ENCODE data around the gene TMPO. TPM values are rescaled to one million over a fixed set of nuclear protein-coding genes. Genes with fewer than 3 reads are reported as not detected.
"Not testable (repeated sequence)": the region's sequence is repeated elsewhere in the genome, so short reads cannot be mapped to it uniquely, and the experiment has no call there.

The TMPO gene
- total and polyA plus RNA-seq, 2 donors (not counting 3 experiments of a cell fraction or from before 2014, with no cell fraction given): 27.8 to 150 TPM

DNA sequence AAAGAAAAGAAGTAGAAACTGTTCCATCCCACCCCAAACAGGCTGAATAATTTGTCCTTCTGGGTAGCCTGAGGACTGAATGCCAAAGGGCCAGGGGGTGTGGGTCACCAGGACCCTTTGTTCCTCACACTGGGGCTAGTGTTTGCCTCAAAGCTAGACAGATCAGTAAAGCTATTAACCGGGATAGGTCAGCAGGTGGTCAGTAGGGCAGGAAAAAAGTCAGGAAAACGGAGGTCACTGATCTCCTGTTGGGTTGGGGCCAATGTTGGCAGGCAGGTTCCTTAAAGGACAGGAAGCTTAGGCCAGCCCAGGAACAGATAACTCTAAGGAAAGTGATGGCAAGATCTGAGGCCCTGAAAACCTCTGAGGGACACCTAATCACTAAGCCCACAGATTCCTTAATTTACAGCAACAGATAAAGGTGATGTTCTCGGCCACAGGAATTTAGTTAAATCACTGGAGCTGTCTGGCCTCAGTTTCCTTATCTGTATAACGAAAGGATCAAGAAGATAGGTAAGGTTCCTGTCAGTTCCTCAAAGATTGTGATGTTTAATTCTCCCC is 22.7 kb upstream of the TMPO start:
- intact Hi-C loops (cut with micrococcal nuclease) (no loop called here), dilution Hi-C loops (cut with MboI; ENCODE audit: extremely low pct_ligation_motif_present, low sequenced_read_pairs) (no loop called here)
- peaks cover 4% of the 10 kb centered on the region for H3K4me1 ChIP-seq (ENCODE audit: control insufficient read depth, extremely low read depth, insufficient read depth, low read length)
- no TSS peak for BruUV-seq (replicated peaks)
- no peak overlapping the region for H3K4me3 ChIP-seq (replicated peaks in 1 of 3; ENCODE audit: insufficient read depth in 1 of 3, low read depth in 1 of 3, low read length in 3 of 3)
- no peaks in the 10 kb centered on the region for H3K9me1 ChIP-seq (replicated peaks; ENCODE audit: control insufficient read depth, extremely low read depth, insufficient read depth, low read length)
- ChIA-PET POLR2A (no interaction called here), CTCF (interaction anchor here (0.8 to 3.5 kb wide), 6 partner anchors 8 to 67 kb away, joined by 3 to 63 read pairs (median 10); partner anchors contain the start of gene TMPO)
- H3K27me3 ChIP-seq (ENCODE audit: control insufficient read depth in 2 of 2, insufficient read depth in 2 of 2, low read length in 2 of 2): no peaks in the 10 kb centered on the region
- no peaks in the 10 kb centered on the region for H3K36me3 ChIP-seq (ENCODE audit: control insufficient read depth in 2 of 2, extremely low read depth in 1 of 2, insufficient read depth in 2 of 2, low read length in 2 of 2)
- TF ChIP-seq FOS (IDR thresholded peaks at IDR 0.05; ENCODE audit: borderline replicate concordance, insufficient read depth, low read length): no peak
- TF ChIP-seq, protein P1, sequence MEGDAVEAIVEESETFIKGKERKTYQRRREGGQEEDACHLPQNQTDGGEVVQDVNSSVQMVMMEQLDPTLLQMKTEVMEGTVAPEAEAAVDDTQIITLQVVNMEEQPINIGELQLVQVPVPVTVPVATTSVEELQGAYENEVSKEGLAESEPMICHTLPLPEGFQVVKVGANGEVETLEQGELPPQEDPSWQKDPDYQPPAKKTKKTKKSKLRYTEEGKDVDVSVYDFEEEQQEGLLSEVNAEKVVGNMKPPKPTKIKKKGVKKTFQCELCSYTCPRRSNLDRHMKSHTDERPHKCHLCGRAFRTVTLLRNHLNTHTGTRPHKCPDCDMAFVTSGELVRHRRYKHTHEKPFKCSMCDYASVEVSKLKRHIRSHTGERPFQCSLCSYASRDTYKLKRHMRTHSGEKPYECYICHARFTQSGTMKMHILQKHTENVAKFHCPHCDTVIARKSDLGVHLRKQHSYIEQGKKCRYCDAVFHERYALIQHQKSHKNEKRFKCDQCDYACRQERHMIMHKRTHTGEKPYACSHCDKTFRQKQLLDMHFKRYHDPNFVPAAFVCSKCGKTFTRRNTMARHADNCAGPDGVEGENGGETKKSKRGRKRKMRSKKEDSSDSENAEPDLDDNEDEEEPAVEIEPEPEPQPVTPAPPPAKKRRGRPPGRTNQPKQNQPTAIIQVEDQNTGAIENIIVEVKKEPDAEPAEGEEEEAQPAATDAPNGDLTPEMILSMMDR (IDR thresholded peaks at IDR 0.05; ENCODE audit: extremely low read depth in 1 of 2, insufficient read depth in 1 of 2, low read depth in 1 of 2, low read length in 2 of 2): no peak
- no peaks in the 10 kb centered on the region for H4K20me1 ChIP-seq (replicated peaks; ENCODE audit: control insufficient read depth, extremely low read depth, insufficient read depth, low read length)
- peak overlapping the region; percentile 15 for H2AFZ ChIP-seq (ENCODE audit: low read depth, low read length)
- DNase-seq (ENCODE audit: low read depth, low spot score) (peak; percentile 18), FAIRE-seq (peak; percentile 21)
- H3K79me2 ChIP-seq (ENCODE audit: control insufficient read depth, insufficient read depth, low read length): no peaks in the 10 kb centered on the region
- H3K27ac ChIP-seq (ENCODE audit: insufficient read depth, low read depth, low read length): no peak overlapping the region
- H3K9ac ChIP-seq (replicated peaks; ENCODE audit: extremely low read depth, insufficient read depth, low read length): no peak overlapping the region
- no peak overlapping the region for H3K4me2 ChIP-seq (ENCODE audit: insufficient read depth, low read length)
- H3K9me3 ChIP-seq (replicated peaks; ENCODE audit: control insufficient read depth, insufficient read depth, low read length): no peaks in the 10 kb centered on the region

DNA sequence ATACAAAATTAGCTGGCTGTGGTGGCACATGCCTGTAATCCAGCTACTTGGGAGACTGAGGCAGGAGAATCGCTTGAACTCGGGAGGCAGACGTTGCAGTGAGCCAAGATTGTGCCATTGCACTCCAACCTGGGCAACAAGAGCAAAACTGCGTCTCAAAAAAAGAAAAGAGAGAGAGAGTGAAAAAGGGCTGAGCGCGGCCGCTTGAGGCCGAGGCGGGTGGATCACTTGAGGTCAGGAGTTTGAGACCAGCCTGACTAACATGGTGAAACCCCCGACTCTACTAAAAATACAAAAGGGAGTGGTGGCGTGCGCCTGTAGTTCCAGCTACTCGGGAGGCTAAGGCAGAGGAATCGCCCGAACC is 14.1 kb upstream of the TMPO start:
- H3K4me2 ChIP-seq (ENCODE audit: insufficient read depth, low read length); POLR2A ChIA-PET; H3K4me1 ChIP-seq (ENCODE audit: control insufficient read depth, extremely low read depth, insufficient read depth, low read length); intact Hi-C loops (cut with micrococcal nuclease); H3K27me3 ChIP-seq (ENCODE audit: control insufficient read depth in 2 of 2, insufficient read depth in 2 of 2, low read length in 2 of 2); H3K79me2 ChIP-seq (ENCODE audit: control insufficient read depth, insufficient read depth, low read length); H3K9me1 ChIP-seq (replicated peaks; ENCODE audit: control insufficient read depth, extremely low read depth, insufficient read depth, low read length); FAIRE-seq; H3K4me3 ChIP-seq (replicated peaks in 1 of 3; ENCODE audit: insufficient read depth in 1 of 3, low read depth in 1 of 3, low read length in 3 of 3); H4K20me1 ChIP-seq (replicated peaks; ENCODE audit: control insufficient read depth, extremely low read depth, insufficient read depth, low read length); H3K9me3 ChIP-seq (replicated peaks; ENCODE audit: control insufficient read depth, insufficient read depth, low read length); H3K36me3 ChIP-seq (ENCODE audit: control insufficient read depth in 2 of 2, extremely low read depth in 1 of 2, insufficient read depth in 2 of 2, low read length in 2 of 2); BruUV-seq (replicated peaks); H2AFZ ChIP-seq (ENCODE audit: low read depth, low read length); H3K27ac ChIP-seq (ENCODE audit: insufficient read depth, low read depth, low read length); H3K9ac ChIP-seq (replicated peaks; ENCODE audit: extremely low read depth, insufficient read depth, low read length); DNase-seq (ENCODE audit: low read depth, low spot score); dilution Hi-C loops (cut with MboI; ENCODE audit: extremely low pct_ligation_motif_present, low sequenced_read_pairs): not testable (repeated sequence)
- CTCF ChIA-PET: interaction anchor here (1.1 to 1.4 kb wide), 4 partner anchors 10 to 77 kb away, joined by 3 to 13 read pairs (median 4); partner anchors contain the start of gene TMPO
